ENCODE results near the gene SASS6. TPM values are rescaled to one million over a fixed set of nuclear protein-coding genes. Genes with fewer than 3 reads are reported as not detected.

SASS6 gene
- total RNA-seq, 4 donors from 2014 or later: 2.1 to 3.8 (median 2.4) TPM

DNA sequence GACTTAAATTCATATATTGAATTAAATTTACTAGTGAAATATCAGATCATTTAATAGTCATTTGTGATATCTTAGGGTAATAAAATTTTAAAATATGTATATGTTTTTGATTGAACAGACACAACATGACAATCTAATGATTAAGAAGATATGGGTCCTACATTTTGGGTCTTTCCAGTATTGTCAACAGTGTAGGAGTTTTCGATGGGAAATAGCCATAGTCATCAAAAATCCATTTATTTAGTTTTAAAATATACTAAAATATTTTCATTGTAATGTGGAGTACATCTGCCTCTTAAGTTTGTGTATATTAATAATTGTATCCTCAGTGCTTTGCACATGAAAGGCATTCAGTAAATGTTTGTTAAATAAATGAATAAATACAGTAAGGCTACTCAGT, 14.2 kb upstream of the SASS6 start:
- Histone ChIP-seq H3K27ac (no peak overlapping the region), H3K36me3 (peaks cover 78% of the 10 kb centered on the region), H3K9me3 (no peaks in the 10 kb centered on the region), H3K4me3 (no peak overlapping the region), H3K4me1 (no peaks in the 10 kb centered on the region), H3K27me3 (no peaks in the 10 kb centered on the region)
- TF ChIP-seq, protein P1, sequence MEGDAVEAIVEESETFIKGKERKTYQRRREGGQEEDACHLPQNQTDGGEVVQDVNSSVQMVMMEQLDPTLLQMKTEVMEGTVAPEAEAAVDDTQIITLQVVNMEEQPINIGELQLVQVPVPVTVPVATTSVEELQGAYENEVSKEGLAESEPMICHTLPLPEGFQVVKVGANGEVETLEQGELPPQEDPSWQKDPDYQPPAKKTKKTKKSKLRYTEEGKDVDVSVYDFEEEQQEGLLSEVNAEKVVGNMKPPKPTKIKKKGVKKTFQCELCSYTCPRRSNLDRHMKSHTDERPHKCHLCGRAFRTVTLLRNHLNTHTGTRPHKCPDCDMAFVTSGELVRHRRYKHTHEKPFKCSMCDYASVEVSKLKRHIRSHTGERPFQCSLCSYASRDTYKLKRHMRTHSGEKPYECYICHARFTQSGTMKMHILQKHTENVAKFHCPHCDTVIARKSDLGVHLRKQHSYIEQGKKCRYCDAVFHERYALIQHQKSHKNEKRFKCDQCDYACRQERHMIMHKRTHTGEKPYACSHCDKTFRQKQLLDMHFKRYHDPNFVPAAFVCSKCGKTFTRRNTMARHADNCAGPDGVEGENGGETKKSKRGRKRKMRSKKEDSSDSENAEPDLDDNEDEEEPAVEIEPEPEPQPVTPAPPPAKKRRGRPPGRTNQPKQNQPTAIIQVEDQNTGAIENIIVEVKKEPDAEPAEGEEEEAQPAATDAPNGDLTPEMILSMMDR (IDR thresholded peaks at IDR 0.05): no peak
- no peak for TF ChIP-seq EP300 (IDR thresholded peaks at IDR 0.05)
- TF ChIP-seq POLR2A (IDR thresholded peaks at IDR 0.05): no peak
- TF ChIP-seq POLR2AphosphoS5 (IDR thresholded peaks at IDR 0.05): no peak
- 98% methylated on average over 1 of the region's 1 CpG for WGBS
- no peak for DNase-seq (ENCODE audit: low spot score in 2 of 2)

GRCh38 chr1:100145116-100145515, 12.4 kb upstream of the SASS6 start:
- Histone ChIP-seq H3K27me3 (no peaks in the 10 kb centered on the region), H3K4me1 (no peaks in the 10 kb centered on the region), H3K36me3 (peaks cover 92% of the 10 kb centered on the region), H3K4me3 (no peak overlapping the region), H3K27ac (no peak overlapping the region), H3K9me3 (no peaks in the 10 kb centered on the region)
- WGBS: 93% methylated on average over 3 of the region's 3 CpGs
- TF ChIP-seq POLR2A (IDR thresholded peaks at IDR 0.05) (no peak), EP300 (IDR thresholded peaks at IDR 0.05) (no peak), POLR2AphosphoS5 (IDR thresholded peaks at IDR 0.05) (no peak)
- TF ChIP-seq, protein P1 (IDR thresholded peaks at IDR 0.05): no peak
- no peak for DNase-seq (ENCODE audit: low spot score in 2 of 2)

- Histone ChIP-seq H3K27ac (no peak overlapping the region), H3K4me3 (no peak overlapping the region), H3K9me3 (no peaks in the 10 kb centered on the region), H3K4me1 (no peaks in the 10 kb centered on the region), H3K27me3 (no peaks in the 10 kb centered on the region), H3K36me3 (peaks cover 99% of the 10 kb centered on the region)
- DNase-seq (ENCODE audit: low spot score in 2 of 2): no peak
- 88% methylated on average over 3 of the region's 3 CpGs for WGBS
- TF ChIP-seq, protein P1 (IDR thresholded peaks at IDR 0.05): no peak
- TF ChIP-seq POLR2AphosphoS5 (IDR thresholded peaks at IDR 0.05) (no peak), EP300 (IDR thresholded peaks at IDR 0.05) (no peak), POLR2A (IDR thresholded peaks at IDR 0.05) (no peak)
Measured at GRCh38 chr1:100142343-100142742, 9.6 kb upstream of the SASS6 start.

DNA sequence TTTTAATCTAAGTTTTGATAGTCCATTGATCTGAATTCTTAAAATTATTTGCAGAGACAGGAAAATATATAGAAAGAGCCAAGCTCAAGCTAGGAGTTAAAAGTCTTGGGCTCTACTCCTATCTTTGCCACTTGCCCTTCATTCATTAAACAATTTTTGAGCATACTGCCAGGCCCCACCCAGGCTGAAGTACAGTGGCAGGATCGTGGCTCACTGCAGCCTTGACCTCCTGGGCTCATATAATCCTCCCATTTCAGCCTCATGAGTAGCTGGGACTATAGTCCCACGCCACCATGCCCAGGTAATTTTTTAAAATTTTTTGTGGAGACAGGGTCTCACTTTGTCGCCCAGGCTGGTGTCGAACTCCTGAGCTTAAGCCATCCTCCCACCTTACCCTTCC, 8.5 kb upstream of the SASS6 start:
- 96% methylated on average over 4 of the region's 4 CpGs for WGBS
- Histone ChIP-seq H3K4me3 (no peak overlapping the region), H3K27ac (no peak overlapping the region), H3K4me1 (no peaks in the 10 kb centered on the region), H3K9me3 (no peaks in the 10 kb centered on the region), H3K36me3 (peaks cover 92% of the 10 kb centered on the region), H3K27me3 (no peaks in the 10 kb centered on the region)
- no peak for DNase-seq (ENCODE audit: low spot score in 2 of 2)
- no peak for TF ChIP-seq POLR2AphosphoS5 (IDR thresholded peaks at IDR 0.05)
- TF ChIP-seq EP300 (IDR thresholded peaks at IDR 0.05): no peak
- no peak for TF ChIP-seq POLR2A (IDR thresholded peaks at IDR 0.05)
- TF ChIP-seq, protein P1 (IDR thresholded peaks at IDR 0.05): no peak

- no peak for TF ChIP-seq EP300 (IDR thresholded peaks at IDR 0.05)
- TF ChIP-seq POLR2A (IDR thresholded peaks at IDR 0.05): no peak
- TF ChIP-seq, protein P1 (IDR thresholded peaks at IDR 0.05): no peak
- TF ChIP-seq POLR2AphosphoS5 (IDR thresholded peaks at IDR 0.05): no peak
- no peak overlapping the region for H3K27ac ChIP-seq
- DNase-seq (ENCODE audit: low spot score in 2 of 2): no peak
- peaks cover 22% of the 10 kb centered on the region for H3K4me1 ChIP-seq
- no peak overlapping the region for H3K4me3 ChIP-seq
- peaks cover 56% of the 10 kb centered on the region for H3K36me3 ChIP-seq
- WGBS: 95% methylated on average over 2 of the region's 2 CpGs
- H3K27me3 ChIP-seq: no peaks in the 10 kb centered on the region
- H3K9me3 ChIP-seq: no peaks in the 10 kb centered on the region
Measured at GRCh38 chr1:100137602-100138001, 4.9 kb upstream of the SASS6 start.

All from suprapubic skin (tissue), 4 donors.